ENCODE measurements around the gene SEL1L.
A peak's percentile ranks its signal among the peaks of the same experiment; 100 is the strongest.
"Not testable (repeated sequence)": the region's sequence is repeated elsewhere in the genome, so short reads cannot be mapped to it uniquely, and the experiment has no call there.

SEL1L gene

DNA sequence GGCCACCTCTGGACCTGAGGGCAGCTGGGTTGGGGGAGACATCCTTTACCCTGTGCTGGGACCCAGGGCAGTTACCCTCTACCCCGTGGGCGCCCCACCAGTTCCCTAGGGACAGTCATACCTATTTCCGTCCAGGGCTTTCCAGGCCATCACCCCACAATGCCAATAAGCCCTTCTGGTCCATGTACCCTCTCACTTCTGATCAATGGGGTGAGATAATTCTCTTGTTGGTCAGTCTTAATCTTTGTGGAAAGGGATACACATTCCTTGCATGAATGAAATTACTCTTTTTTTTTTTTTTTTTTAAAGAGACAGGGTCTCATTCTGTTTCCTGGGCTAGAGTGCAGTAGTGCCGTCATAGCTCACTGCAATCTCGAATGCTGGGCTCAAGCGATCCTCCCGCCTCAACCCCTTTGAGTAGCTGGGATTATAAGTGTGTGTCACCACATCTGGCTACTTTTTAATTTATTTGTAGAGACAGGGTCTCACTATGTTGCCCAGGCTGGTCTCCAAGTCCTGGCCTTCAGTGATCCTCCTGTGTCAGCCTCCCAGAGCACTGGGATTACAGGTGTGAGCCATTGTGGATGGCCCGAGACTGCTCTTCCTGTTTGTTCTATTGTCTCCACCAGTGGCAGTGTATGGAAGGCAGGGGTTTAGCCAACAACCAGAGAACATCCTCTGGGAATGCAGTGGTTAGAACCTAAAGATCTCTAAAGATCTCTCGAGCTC, 87.2 kb downstream of the SEL1L start:
- DNase-seq (ENCODE audit: low read depth) = no peak

DNA sequence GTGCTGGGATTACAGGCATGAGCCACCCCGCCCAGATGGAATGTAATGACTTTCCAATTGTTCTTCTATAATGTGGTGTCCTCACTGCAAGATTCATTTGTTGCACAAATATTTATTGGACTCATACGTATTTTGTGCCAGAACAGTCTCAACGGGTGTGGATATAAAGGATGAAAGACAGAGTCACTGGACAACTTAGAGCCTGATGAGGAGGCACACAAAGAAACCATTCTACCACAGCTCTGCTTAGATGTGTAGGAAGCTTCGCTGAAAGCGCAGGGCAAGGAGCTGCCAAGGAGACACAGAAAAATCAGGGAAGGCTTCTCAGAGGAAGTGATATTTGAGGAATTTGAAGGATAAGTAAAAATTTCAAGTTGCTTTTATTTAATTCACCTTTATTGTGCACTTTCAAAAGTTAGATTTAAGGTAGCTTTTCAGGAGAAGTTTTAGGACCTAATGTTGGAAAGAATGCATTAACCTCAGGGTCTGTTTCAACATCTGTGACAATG, 92.0 kb downstream of the SEL1L start:
- DNase-seq (ENCODE audit: low read depth) = no peak

DNA sequence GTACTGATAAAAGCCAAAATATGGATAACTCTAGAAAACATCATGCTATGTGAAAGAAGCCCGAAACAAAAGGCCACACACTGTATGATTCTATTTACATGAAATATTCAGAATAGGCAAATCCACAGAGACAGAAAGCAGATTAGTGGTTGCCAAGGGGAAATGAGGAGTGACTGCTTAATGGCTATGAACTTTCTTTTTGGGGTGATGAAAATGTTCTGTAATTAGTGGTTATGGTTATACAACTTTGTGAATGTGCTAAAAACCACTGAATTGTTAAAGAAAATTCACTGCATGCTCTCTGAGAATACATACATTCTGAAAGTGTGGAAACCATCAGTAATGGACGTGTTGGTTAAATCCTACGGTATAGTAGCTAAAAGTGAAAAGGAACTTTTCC, 93.6 kb downstream of the SEL1L start:
- no peak for DNase-seq (ENCODE audit: low read depth)

DNA sequence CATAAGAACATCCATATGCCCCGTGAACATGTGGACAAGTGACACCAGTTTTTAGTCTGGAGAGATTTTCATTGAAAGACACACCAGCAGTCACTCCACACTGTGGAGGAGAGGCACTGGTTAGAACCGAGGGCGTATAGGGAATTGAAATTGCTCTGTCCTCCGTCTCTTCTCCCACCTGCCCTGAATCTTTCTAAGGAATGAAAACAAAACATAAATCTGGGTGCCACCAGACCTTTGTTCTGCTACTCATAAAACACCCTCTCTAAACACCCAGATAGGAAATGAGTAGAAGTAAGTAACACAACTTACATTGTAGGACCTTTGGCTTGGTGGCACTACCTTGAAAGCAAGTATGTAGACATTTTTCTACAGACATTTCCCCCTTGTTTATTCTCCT, 96.4 kb downstream of the SEL1L start:
- DNase-seq (ENCODE audit: low read depth) = no peak

DNA sequence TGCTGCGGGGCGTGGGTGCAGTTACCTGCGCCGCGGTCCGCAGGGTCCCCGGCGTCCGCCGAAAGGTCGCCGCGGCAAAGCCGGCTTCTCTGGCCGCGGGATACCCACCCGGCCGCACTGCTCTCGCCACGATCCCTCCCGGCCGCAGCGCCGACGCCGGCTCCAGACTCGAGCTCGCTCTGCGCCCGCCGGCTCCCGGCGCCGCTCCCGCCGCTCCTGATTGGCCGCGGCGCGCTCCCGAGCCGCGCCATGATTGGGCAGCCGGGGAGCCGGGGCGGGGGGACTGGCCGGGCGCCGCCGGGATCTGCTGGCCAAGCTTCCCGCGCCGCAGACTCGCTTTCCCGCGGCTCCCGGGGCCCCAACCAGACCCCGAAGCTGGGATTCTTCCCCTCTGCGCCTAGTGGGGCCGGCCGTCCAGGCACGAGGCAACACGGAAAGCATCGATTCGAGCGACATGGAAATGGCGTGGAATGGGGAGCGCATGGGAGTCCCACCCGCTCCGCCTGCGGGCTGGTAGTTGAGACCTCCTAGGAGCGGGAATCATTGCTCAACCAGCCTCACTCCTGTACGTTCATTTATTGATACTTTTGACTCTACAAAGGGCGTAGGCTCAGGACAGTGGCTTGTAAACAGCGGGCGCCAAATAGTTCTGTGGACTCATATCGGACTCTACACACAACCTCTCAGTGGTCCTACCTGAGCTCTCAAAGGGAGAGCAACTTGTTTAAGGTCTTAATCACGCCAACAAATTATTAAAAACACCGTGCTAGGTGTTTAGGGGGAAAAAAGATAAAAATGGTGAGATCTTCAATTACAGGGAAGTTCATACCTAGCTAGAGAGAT, 97.1 kb downstream of the SEL1L start:
- peak; percentile 54 for DNase-seq (ENCODE audit: low read depth)

DNA sequence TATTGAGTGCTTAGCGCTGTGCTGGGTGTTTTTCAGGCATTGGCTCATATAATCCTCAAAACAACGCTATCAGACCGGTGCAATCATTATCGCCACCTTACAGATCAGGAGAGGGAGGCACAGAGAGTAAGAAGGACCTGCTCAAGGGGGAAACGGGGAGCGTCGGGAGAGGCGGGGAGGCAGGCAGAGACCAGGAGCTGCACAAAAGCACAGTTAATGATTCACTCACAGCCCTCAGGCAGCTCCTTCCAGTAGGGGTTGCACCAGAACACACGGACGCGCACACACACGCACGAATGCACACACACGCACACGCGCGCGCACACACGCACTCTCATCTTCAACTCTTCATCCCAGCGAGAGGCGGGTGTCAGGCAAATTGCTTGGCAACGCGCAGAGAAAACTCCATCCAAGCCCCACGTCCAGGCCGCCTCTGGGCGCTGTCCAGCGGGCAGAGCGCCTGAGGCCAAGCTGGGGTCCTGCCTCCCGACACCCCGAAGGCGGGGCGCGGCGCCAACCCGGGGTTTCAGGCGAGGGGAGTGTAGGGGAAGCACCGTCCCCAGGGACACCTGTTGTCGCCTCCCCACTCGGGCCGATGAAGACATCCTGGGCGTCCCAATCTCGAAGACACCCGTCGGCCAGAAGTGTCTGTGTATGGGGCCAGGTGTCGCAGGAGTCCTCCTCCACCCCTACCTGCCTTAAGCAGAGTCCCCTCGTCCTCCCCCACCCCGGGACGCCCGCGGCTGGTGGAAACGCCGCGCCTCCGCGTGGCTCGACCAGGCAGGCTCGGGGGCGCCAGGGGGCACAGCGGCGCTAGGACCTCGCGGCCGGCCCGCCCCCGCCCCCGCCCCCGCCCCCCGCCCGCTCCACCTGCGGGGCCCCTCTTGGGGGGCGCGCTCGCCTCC, 98.0 kb downstream of the SEL1L start:
- DNase-seq (ENCODE audit: low read depth) = no peak

DNA sequence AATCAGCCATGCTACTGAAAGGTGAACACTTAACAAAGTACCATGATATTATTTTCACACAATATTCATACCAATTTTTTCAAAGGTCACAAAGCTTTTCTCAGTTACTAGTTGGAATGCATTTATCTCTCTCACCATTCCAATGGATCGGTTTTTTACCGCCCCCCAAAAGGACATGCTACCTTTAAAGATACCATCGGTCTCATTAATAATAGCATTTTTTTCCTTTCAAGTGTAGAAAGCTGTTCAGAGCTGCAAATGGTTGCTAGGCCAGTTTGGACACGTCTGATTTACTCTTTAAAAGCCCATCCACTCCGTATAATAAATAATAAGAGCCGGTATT, 98.6 kb downstream of the SEL1L start:
- no peak for DNase-seq (ENCODE audit: low read depth)

DNA sequence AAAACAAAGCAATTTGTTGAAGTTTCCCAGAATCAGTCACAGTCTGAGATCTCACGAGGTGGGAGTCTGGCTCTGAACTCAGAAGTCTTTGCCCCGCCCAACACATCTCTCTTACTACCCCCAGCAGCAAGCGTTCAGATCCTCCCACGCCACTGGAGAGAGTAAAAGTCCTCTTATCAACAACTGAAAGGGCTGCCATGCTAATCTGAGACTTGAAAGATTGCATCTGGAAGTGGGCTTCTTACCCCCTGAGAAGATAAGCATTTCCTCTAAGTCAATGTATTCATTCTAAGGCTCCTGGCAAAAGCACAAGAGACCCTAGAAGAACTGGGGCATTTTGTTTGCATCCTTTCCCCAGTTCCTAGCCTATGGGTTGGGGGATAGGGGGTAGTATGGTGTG, 99.4 kb downstream of the SEL1L start:
- DNase-seq (ENCODE audit: low read depth) = no peak

DNA sequence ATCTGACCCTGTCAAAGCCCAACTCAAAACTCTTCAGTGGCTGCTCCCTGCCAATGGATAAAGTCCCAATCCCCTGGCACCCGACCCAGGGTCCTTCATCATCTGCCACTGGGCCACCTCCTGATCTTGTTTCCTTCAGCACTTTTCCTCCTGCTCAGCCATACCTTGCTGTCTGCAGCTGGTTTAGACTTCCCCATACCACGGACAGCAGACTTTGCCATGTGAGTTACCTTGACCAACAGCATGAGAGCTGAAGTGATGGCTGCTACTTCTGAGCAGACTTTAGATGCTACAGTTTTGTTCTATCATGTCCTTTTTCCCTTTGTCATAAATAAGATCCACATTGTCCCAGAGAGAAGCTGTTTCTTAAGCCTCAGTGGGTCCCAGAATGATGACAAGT, 100.3 kb downstream of the SEL1L start:
- no peak for DNase-seq (ENCODE audit: low read depth)

DNA sequence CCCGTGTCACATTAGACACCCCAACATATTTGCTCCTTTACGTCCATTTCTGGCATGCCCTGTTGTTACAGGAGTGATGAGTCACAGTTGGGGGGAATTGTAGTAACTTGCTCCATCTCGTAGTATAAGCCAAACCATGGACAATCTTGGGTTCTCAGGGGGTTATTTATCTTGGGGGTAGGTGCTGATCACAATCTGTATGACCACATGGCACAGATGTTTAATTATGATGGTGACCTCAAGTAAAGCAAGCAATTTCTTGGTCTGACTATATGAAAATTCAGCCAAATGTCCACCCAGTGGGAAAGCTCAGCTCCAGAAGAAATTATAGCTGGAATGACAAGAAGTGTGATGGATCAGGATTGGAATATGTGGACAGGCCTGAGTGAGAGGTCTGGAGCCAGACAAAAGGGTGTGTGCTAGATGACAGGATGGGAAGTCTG, 101.4 kb downstream of the SEL1L start:
- DNase-seq (ENCODE audit: low read depth) = no peak

DNA sequence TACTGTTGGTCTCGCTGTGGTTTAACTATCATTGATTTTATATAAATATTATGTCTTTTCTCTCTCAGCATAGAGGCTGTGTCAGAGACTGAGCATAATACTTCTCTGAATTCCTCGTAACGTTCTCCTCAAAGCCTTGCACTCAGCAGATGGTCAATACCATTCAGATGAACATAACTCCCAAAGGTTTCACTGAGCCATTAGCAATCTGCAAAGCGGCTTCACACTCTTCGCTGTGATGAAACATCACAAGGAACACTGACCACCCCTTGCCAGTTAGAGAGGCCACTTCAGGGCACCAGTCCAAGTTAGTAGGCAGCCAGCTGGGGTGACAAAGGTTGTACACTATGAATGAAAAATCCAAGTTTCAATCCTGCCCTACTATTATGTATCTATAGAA, 103.4 kb downstream of the SEL1L start:
- no peak for DNase-seq (ENCODE audit: low read depth)

DNA sequence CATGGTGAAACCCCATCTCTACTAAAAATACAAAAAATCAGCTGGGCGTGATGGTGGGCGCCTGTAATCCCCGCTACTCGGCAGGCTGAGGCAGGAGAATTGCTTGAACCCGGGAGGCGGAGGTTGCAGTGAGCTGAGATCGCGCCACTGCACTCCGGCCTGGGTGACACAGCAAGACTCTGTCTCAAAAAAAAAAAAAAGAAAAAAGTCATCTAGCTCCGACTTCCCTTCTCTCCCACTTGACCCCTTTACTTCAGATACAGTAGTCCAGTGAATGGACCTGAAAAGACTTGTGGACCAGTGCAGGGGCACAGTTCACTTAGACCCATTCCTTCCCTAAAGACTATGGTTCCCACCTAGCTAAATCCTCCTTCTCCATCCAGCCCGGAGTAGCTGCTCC, 103.9 kb downstream of the SEL1L start:
- not testable (repeated sequence) for DNase-seq (ENCODE audit: low read depth)

DNA sequence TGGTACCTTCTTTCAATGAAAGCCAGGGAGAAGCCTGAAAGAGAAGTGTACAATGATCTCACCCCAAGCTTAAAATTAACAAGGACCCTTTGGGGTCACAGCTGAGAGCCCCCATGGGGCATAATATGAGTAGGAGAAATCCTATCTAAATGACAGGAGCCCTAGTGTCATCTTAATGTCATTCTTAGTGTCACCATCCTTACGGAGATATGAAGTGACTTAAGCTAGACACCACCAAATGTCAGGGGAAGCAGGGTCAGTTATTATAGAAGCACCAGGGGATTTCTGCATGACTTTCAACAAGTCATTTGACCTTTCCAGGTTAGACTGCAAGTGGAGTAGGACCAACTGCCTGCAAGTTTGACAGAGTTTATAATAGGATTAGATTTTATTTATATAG, 104.6 kb downstream of the SEL1L start:
- no peak for DNase-seq (ENCODE audit: low read depth)

DNA sequence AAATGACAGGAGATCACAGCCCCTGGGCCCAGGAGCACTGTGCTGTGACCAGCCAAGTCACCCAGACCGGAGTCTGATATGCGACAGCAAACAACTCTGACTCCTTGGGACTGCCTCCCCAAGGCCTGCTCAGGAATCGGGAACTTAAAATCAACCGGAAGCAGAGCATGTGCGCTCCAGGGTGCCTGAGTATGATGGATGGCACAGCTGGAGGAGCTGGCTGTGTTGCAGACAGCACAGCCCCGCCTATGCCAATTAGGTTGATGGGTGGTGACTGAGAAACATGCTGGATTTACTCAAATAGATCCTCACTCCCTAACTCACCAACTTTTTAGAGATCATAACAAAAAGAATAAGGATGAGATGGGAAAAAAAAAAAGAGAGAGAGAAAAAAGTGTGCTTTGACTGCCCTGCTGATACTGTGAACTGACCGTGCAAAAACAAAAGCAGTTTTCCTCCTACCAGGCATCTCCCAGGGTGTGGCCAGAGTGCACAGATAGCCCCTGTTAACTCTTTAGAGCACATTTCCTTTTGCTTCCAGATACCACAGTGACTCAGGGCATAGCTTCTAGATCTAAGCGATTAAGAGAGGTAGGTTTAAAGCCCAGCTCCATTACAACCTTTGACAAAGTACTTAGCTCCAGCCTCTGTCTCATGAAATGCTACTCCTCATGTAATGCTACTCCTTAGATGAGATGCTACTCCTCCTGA, 106.2 kb downstream of the SEL1L start:
- no peak for DNase-seq (ENCODE audit: low read depth)

DNA sequence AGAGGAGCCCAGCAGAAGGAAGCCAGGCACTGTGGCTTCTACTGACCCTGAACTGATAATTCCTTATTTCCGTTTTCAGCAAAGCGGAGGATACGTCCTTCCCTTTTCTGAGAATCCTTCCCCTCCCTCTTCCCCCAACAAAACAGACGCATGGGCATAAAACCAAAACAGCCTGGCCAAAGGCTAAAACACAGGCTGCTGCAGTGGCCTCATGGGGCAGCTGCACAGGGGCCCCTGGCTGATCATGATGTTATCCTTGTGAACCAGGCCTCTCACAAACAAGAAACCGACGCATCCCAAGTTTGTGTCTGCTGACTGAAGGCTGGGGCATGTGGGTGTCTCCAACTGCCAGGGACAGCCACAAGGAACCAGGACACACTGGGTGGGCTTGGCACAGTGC, 110.1 kb downstream of the SEL1L start:
- DNase-seq (ENCODE audit: low read depth) = no peak
